AG10803 (cell line): Measurements from ENCODE around the gene BTN3A1.

ENCODE experiments used
- DNase-seq: peaks from one replicate; pipeline ENCODE4 v3.0.0; 2010; ENCODE audit warnings: low read depth
- H3K4me3 ChIP-seq: 2 replicates; pipeline ENCODE4 v1.5.1; 2011; ENCODE audit warnings: mild to moderate bottlenecking, low read length, control low read depth
- CTCF ChIP-seq: conservative IDR thresholded peaks from 2 replicates; pipeline ENCODE4 v1.5.1; 2011; ENCODE audit warnings: mild to moderate bottlenecking, low read length, control low read depth, inconsistent platforms

The BTN3A1 gene

GRCh38 chr6:26464416-26465131 lies 62.5 kb downstream of the BTN3A1 start:
- H3K4me3 ChIP-seq: no peak overlapping the region
- no peak for TF ChIP-seq CTCF
- DNase-seq: no peak
